GM20431 (cell line): ENCODE data around the gene NUDCD3.

Source experiments
- in situ Hi-C: fragments of 300-500 bp; cut with MseI, MboI; formaldehyde crosslinking; loops from one replicate; pipeline ENCODE4 v1.15.0; 2020; ENCODE audit warnings: low sequenced_read_pairs; ENCODE audit not compliant: unreplicated experiment

The NUDCD3 gene

GRCh38 chr7:44490351-44491200 is at the start of gene NUDCD3:
Gene NUDCD3 (minus strand): TSS chr7:44490658. CDS start chr7:44490600, 58 bp downstream.
- in situ Hi-C loops: loop anchor here (25.0 kb wide), 1 partner anchor 253 kb away; no protein-coding TSS in a partner anchor

DNA sequence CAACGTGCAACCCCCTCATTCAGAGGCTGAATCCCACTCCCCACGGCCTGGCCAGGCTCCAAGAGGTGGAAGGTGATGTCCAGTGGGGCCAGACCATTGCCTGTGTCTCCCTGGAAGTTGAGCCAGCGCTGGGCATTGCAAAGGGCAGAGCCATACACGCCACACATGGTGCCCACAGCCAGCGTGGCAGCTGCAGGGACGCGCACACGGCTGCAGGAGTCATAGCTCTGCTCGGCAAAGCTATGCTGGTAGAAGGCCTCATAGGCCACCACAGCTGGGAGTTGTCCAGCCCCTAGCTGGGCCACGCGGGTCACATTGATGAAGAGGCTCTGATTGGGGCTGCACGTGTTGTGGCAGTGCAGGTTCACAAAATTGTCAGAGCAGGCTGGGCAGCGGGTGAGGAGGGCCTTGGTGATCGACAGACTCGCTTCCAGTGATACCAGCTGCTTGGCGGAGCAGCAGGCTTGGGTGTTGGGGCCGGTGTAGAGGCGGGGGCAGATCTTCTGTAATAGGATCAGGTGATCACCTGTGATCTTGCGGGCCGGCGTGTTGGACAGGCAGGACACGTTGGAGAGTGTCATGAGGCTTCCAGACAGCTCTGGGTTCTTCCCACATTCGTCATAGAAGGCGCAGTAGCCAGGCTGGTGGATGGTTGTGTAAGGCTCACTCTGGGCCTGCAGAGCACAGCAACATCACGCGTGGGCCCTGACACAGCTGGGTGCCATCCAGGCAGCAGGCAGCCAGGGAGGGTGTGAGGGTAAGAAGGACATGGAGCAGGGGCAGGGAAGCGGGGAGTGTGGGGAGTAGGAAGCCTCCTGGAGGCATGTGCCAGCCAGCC is 49.4 kb upstream of the NUDCD3 start:
- in situ Hi-C loops: no loop called here

DNA sequence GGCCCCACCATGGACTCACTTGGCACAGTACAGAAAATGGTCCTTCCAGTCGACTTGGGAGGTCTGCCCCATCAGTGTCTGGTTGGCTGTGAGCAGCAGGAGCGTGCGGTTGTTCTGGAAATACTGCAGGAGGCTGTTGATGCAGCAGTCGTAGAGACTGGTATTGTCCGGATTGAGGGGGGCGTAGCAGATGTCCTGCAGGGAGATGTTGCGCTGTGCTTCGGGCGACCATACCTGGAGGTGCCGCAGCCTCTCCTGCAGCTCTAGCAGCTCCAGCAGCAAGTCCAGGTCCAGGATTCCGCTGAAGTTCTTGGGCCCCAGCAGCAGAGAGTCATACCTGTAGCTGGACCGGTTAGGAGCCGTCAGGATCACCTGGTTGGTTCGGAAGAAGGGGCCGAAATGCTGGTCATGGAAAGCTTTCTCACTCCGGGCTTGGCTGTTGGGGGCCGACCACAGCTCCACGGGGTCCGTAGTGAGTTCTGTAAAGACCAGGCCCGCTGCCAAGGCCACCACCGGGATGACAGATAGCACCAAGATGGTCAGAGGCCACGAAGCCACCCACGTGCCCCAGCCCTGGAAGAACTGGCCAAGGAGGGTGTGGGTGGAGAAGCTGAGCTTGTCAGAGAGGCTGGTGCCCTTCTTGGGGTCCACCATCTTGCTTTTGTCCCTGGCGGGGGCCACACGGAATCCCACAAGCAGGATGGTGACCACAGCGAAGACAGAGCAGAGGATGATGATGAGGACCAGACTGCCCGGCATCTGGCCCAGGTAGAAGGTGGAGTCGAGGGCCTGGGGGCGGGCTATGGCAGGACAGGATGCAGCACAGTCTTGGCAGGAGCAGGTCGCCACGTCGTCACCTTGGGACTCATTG is 48.6 kb upstream of the NUDCD3 start:
- in situ Hi-C loops: no loop called here

DNA sequence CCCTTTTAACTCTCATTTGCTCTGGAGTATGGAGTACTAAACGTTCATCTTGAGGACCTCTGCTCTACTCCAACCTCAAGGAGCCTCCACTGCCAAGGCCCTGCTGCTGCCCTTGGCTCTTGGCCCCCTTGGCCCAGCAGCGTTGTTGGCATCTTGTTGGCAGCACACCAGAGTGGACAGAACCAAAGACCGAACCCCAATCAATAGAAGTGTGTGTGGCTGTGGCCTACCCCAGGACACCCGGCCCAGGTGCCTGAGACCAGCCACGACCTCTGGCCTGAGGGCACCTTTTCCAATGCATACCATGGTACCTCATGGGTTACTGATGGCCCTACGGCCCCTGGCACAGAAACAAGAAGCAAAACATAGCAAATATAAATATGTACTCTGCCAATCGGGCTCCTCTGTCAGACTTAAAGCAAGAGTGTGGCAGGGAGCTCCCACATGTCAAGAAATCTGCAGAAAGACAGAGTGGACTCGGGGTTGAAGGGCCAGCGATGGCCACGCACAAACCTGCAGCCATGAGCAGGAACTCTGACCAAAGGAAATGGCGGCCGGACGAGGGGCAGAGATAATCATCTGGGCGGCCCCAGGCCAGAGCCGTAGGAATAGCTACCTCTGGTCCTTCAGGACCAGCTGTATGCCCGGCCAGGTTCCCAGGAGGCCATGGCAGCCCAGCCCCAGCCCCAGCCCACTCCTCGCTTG is 47.8 kb upstream of the NUDCD3 start:
- in situ Hi-C loops: no loop called here

GRCh38 chr7:44537442-44537841 is 47.0 kb upstream of the NUDCD3 start:
- in situ Hi-C loops: no loop called here

- in situ Hi-C loops: no loop called here
These were observed 45.6 kb upstream of the NUDCD3 start for GRCh38 chr7:44536090-44536489.

GRCh38 chr7:44535348-44536064 is 45.0 kb upstream of the NUDCD3 start:
- in situ Hi-C loops: no loop called here

DNA sequence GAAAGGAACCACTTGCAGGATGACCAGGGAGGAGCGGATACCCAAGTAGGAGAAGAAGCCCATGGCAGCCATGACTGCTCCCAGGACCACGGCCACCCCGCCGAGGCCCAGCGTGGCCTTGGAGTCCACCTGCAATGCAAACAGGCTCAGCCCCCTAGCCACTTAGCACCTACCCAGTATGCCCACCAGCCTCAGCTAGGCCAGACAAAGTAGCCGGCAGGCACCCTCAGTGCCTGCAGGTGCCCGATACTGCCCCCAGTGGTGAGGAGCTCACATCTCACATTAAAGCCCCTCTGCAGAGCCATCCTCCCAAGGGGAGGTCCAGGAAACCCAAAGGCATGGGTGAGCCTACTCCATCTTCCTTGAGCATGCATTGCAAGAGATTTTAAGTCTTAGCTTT is 44.0 kb upstream of the NUDCD3 start:
- in situ Hi-C loops: no loop called here

DNA sequence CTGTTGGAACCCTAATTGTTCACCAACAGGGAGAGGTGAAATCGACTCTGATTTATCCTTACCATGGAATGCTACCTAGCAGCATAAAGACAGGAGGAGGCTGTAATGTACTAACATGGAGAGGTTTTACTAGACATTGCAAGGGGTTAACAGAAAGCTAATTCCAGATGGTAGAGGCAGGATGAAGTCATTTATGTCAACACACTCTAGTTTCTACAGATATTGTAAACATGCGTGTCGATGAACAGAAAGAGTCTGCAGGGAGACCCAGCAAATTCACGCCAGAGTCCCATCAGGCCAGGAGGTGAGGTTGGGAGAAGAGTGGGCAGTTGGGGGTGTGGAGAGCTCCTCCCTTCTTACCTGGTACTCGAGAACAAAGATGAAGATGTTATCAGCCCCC is 43.6 kb upstream of the NUDCD3 start:
- in situ Hi-C loops: no loop called here

DNA sequence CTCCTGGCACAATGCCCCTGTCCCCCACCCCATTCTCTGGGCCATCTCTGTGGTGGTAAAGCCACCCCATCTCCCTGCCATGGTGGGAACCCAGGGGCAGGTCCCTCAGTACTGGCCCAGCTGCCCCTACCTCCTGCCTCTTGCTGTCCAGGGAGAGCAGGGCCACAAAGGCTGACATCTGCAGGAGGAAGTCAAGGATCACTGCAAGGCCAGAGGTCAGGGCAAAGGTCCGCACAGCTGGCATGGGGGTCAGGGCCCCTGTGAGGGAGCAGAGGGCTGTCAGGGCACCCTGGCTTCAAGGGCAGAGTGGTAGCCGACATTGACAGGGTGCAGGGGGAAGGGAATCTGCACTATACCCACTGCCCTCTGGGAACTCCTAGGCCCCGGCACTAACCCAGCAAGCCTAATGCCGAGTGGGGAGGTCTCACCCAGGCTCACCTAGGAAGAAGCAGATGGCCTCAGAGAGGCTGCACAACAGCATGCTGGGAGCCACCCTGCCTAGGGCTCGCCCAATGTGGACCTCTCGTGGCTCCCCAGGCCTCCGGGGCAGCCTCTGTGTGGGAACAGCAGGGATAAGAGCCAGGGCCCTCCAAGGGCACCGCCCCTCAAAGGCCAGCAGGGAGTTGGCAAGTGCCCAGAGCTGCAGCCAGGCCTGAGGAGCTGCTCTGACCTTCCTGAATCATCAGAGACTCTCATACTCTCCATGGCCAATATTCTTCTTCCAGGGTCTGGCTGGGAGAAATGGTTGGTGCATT is 43.0 kb upstream of the NUDCD3 start:
- in situ Hi-C loops: no loop called here

DNA sequence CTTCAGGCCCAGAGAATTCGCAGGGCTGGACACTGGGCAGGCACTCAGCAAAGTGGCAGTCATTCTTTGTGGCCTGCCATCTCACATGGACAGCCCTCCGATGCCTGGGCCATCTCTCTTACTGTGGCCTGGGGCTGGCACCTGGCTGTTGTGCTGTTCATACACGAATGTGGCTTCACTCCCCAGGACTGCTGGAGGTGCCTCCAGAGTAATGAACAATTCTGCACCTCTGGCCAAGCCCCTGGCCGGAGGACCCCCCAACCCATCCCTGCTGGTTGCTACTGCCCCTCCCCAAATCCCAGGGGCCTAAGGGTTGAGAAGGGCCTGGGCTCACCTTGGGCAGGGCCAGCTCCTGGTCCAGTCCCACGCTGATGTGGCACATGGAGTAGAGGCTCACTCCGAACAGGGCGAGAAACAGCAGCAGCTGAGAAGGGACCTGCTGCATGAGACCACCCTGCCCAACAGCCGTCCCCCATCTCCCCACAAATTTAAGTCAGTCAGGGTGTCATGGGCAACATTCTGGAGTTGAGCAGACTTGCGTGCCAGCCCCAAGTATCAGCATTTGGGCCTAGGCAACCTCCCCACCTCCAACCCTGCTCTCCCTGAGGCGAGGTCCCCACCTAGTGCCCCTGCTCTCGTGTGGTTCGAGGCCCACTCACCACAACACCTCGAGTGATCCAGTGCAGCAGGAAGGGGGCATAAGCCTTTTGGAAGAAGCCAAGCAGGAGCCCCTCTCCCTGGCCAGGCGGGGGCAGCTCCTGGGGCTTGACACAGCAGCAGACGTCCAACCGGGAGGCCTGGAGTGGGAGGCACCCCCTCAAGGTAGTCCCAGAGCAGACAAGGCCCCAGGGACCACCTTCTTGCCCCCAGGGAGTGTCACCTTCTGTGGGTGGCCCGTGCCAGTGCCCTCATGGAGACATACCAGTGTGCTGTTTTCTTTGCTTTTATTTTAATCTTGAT is 41.2 kb upstream of the NUDCD3 start:
- in situ Hi-C loops: no loop called here

- in situ Hi-C loops: no loop called here
These were observed 40.5 kb upstream of the NUDCD3 start for GRCh38 chr7:44530990-44531389.

DNA sequence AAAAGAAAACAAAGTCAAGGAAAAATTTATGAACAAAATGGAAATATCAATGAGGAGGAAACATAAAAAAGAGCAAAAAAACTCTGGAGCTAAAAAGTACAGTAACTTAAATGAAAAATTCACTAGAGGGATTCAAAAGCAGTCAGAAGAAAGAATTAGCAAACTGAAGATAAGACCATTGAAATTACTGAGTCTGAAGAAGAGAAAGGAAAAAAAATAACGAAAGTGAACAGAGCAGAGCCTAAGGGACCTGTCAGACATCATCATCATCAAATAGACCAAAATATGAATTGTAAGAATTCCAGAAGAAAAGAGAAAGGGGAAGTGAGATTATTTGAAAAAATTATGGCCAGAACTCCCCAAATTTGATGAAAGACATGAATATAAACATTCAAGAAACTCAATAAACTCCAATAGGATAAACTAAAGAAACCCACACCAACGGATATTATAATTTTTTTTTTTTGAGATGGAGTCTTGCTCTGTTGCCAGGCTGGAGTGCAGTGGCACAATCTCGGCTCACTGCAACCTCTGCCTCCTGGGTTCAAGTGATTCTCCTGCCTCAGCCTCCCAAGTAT is 34.4 kb upstream of the NUDCD3 start:
- in situ Hi-C loops: no loop called here

GRCh38 chr7:44522315-44522714 is 31.9 kb upstream of the NUDCD3 start:
- in situ Hi-C loops: no loop called here

GRCh38 chr7:44521347-44522095 is 31.1 kb upstream of the NUDCD3 start:
- in situ Hi-C loops: no loop called here

DNA sequence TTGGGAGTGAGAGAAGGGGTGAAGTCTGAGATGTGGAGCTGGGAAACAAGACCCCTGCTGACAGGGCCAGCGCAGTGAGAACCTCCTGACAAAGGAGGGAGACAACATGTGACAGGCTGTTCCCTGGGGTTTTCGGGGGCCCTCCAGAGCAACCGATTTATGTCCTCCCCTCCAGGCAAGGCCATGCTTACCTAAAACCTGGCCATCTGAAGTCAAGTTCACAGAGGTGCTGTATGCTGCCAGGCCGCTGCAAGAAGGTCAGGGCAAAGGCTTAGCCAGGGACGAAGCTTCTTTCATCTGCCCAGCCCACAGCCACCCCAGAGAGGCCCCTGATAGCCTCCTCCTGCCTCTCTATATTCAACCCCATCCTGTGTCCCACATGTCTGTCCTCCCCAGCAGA is 30.1 kb upstream of the NUDCD3 start:
- in situ Hi-C loops: no loop called here
